ENCODE measurements around the gene UQCR10.

Gene UQCR10

DNA sequence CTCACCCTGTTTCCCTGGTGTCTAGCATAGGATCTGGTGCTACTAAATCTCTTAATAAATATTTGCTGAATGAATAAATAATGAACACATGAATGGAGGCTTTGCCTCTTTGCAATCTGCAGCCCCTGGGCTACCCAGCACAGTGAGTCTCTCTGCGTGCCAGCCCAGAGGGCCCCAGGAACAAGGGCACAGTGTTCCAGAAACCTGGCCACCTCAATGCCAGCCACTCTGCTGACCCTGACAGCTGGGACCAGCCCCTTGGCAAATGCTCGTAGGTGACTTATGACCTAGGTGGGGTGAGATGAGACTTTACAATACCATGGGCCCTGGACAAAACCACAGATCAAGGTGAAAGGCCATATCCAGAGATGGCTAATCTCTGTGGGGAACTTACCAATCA, 31.6 kb downstream of the UQCR10 start:
- no peak for DNase-seq (ENCODE audit: low read depth)

DNA sequence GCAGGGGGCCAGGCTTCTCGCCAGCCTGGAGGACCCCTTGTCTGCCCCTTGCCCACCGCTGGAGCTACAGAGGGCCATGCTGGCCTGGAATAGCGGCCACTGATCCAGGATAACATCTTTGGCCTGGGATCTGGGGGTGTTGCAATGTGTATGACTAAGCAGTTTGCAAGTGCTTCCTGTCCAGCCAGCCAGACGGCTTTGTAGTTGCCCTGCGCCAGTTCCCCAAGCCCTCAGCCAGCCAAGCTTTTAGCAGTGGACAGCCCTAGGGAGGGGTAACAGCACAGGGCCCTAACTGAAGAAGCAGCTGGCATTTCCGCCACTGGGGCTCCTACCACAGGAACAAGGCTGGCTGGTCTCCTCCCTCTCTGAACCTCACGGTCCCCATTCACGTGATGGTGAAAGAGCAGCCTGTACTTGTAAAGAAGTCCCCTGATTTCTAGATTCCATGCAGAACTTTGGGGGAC, 32.1 kb downstream of the UQCR10 start:
- no peak for DNase-seq (ENCODE audit: low read depth)

DNA sequence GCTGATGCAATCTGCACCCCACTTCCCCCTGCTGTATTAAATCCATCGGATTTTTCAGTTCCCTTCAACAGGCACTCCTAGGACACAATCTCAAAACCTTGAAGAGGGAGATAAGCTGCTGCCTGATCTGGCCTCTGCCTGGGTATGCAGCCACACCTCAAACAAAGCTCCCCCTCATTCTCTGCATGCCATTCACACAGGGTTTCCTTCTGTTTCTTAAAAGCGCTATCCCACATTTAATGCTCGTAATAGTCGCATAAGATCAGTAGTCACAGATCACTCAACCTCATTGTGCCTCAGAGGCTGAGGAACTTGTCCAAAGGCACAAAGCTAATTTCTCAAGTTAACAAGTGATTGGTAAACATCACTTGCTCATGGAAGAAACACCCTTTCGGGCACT, 34.0 kb downstream of the UQCR10 start:
- no peak for DNase-seq (ENCODE audit: low read depth)

DNA sequence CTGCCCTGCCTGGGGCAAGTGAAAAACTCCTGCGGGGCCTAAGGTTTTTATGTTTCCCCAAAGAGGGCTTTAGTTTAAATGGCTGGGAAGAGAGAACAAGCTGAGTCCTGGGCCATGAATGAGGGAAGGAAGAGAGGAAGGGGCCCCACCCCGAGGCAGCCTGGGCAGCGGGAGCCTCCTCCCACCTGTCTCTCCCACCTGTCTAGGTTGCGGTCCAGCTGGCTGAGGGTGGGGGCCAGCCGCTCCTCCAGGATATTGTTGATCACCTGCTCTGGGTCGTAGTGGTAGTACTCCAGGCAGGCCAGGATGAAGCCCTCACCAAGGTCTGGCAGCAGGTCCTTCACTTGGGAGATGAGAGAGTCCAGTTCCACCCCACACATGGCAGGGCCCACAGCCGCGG, 34.6 kb downstream of the UQCR10 start:
- DNase-seq (ENCODE audit: low read depth): no peak

DNA sequence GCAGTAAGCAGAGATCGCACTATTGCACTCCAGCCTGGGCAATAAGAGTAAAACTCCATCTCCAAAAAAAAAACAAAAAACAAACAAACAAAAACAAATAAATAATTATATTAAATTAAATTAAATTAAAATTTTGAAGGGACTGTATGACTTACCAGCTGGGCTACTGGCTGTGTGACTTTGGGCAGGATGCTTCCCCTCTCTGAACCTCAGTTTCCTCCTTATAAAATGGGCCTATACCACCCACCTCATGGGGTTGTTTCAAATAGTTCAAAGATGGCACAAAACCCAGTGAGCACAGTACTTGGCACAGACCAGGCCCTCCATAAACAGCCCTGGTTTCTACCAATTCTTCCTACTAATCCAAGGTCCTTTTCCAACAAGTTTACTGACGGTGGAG, 36.0 kb downstream of the UQCR10 start:
- DNase-seq (ENCODE audit: low read depth): no peak

DNA sequence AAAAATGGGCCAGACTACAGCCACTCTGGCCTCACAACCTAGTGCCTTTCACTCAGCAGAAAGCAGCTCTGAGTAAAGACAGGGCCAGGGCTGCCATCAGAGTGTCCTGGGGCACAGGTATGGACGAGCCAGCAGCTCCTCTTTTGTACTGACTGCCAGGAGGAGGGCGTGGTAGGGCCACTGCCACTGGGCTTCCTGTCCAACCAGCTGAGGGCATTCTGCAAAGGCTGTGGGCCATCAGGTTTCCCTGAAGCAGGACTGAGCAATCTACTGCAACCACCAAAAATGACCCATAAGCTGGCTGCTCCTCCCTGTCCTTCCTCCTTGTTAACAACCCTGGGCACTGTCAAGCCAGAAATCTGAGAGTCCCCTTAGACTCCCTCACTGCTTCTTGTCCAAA, 37.8 kb downstream of the UQCR10 start:
- no peak for DNase-seq (ENCODE audit: low read depth)

DNA sequence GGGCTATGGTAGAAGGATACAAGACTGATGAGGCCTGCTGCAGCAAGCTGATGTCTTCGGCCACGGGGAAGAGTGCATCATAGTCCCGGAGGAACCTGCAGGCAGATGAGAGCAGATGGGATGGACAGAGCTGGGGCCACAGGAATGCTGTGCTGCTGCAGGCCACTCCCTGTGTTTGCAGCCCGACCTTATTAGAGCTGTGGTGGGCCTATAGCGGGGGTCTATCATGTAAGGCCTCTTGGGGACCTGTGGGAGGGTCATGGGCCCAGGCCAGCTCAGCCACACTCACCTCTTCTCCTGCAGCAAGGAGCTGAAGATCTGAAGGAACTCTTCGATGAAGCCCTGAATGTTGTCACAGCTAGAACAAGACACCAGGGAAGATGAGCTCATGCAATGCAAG, 39.0 kb downstream of the UQCR10 start:
- DNase-seq (ENCODE audit: low read depth): no peak

DNA sequence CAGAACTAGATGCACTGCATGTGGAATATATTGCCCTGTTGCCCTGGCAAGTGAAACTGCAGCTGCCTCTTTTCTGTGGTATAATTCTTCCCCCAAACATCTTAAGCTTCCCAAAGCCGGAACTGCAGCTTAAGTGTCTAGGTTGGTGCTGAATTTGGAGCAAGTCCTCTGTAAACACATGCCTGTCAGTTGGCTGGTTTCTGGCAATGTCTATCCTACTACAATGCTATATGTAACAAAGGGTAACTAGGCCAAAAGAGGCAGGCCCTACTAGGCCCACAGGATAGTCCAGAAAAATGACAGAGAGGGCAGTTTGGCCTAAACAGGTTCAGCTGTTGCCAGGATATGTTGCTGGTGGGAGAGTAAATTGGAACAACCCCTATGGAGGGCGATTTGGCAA, 43.0 kb downstream of the UQCR10 start:
- DNase-seq (ENCODE audit: low read depth): no peak

DNA sequence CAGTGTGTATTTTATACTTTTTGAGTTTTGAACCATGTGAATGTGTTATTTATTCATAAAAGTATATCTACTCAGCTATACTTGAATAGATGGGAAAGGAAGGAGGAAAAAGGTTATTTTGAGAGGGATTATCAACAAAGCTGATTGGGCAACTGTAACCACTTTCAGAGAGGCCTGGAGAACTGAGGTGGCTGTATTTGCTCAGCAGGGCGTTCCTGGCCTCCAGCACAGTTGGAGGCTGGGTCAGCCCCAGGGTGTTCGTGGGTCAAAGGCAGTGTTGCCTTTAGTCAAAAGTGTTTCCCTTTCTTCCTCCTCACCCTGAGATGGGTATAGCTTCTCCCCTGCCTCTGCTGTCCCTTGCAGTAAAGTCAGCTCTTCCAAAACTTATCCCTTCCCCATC, 44.2 kb downstream of the UQCR10 start:
- no peak for DNase-seq (ENCODE audit: low read depth)

DNA sequence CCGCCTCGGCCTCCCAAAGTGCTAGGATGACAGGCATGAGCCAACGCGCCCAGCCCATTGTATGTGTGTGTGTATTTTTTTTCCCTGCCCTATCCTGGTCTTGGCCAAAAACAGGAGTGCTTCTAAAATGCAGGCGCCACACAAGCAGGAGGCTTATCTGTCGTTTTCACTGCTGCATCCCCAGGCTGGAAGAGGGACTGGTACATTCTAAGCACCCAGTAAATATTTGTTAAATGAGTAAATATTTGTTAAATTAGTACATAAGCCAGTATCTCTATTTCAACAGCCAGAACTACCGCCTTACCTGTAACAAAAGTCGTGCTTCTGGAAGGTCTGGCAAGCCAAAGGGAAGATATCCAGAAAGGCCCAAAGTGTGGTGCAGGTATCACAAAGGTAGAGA, 46.0 kb downstream of the UQCR10 start:
- DNase-seq (ENCODE audit: low read depth): no peak

DNA sequence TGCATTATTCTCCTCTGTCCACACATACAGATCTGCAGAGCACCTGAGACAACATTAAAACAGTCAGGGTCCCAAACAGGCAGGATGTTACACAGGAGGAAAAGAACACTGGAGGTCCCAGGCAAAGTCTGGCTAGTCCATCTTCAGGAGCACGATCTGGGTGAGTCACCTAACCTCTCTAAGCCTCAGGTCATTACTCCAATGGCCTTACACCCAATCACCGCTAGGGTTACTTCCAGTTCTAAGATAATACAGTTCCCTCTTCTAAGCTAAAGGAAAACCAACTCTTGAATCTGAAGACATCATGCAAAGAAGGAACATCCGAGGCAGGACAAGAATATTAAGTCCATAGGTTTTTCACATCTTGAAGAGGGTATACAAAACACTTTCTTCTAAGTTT, 46.4 kb downstream of the UQCR10 start:
- DNase-seq (ENCODE audit: low read depth): no peak

DNA sequence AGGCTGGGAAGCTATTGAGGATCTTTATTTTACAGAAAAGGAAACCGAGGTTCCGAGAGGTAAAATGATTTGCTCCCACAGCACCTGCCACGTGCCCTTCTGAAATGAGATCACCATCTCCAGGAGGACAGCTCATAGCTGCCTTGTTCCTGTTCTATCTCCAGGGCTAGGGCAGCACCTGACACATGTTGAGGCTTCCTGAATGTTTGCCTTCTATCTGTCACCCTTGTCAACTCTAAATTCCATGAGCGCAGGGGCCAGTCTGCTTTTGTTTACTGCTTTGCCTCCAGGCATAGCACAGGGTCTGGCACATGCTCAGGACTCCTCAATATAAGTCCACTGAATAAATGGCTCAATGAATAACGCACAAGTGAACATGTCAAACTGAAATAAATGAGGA, 46.8 kb downstream of the UQCR10 start:
- no peak for DNase-seq (ENCODE audit: low read depth)

DNA sequence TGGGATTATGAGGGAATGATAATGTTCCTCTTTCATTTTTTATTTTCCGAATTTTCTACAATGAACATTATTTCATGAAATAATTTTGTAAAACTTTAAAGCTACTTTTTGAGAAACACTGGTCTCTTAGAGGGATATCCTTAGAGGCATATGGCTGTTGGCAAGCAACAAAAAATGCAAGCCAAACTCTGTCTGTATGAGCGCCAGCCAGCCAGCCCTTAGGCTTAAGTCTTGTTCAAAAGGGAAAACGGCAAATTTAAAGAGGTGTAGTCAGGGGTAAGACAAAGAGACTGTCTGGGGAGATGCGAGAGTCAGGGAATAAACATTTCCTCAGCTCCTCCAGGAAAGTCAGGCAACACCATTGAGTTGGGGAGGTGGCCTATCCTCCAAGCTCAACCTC, 48.4 kb downstream of the UQCR10 start:
- DNase-seq (ENCODE audit: low read depth): no peak

DNA sequence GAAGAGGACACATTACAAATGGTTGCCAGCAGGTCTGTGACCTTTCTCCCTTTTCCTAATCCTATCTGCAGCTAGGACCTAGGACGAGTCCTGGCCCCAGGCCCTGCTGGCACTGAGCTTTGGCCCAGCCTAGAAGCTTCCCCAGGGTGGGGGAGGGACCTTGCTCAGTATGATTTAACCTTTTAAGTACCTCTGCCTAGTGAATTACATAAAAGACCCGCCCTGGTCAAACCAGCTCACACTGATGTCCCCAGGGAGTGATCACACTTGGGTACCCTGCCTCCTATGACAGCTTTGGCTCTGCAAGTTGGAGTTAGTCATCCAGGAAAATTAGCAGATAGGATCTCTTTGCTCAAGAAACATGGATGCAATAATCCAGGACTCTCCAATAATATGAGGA, 49.0 kb downstream of the UQCR10 start:
- DNase-seq (ENCODE audit: low read depth): no peak

DNA sequence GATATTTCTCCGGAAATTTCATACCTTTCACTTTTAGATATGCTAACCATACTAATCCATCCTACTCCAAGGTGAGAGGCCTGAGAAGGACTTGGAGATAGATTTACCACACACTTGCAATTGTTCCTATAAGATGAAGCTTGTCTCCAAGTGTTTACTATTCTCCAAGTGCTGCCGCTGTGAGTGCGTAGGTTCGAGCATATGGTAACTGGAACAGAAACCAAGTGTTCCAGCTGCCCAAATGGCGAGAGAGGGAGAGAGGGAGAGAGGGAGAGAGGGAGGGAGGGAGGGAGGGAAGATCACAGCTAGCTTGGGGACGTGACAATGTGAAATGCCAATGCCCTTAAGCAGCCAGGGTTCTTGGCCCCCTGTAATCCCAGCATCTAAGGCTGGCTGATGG, 49.4 kb downstream of the UQCR10 start:
- DNase-seq (ENCODE audit: low read depth): no peak

DNA sequence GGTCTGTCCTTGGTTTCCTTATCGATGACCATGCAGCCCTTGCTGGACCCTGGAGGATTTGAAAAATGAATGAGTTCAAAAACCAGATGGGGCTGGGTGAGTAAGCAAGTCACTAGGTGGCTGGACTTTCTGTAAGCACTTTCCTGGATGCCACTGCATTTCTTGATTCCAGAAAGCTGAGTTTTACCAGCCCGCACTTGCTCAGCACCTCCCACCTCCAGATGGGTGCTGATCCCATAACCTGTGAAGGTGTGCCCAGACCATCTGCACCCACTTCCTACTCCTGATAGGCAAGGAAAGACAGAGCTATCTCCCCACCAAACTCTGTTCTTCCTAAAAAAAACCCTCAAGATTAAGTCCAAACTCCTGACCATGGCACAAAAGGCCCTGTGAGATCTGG, 49.8 kb downstream of the UQCR10 start:
- no peak for DNase-seq (ENCODE audit: low read depth)

DNA sequence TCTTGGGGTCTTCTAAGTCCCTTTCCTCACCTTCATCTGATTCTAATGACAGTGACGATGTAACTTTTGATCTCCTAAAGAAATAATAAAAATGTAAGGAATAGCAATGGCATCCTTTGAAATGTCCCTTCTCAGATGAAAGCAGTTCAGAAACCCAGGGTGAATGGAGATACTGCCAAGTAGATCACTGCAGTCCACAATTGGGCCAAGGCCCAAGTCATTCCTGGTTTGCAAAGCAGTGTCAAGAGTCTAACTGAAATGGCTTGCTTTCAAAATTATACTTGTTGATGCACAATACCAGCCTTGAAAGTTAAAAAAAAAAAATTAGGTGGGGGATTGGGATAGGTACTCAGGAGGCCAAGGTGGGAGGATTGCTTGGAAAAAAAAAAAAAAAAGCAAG, 50.6 kb downstream of the UQCR10 start:
- no peak for DNase-seq (ENCODE audit: low read depth)

DNA sequence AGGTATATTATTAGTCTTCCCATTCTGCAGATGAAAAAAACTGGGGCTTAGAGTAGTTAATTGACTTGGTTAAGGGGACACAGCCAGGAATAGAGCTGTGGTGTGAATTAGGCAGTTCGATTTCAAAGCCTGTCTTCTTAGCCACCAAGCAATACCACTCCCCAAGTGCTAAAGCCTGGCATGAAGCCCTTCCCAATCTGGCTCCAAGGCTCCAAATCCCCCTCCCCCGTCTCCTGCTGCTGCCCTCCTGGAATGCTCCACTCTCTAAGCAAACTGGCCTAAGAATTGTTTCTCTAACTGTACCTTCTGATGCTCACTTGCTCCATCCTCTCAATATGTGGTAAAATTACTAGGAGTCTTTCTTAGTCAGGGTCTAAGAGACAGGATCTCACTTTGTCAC, 52.3 kb downstream of the UQCR10 start:
- DNase-seq (ENCODE audit: low read depth): no peak

Data from activated gamma-delta T cell treated with anti-CD3 and anti-CD28 coated beads, Interleukin-2, amount 50 U/mL, for 16 hours (primary cell).